Natural killer cell (primary cell): ENCODE results near the gene CACNA1B. TPM values are rescaled to one million over a fixed set of nuclear protein-coding genes. Genes with fewer than 3 reads are reported as not detected.
"Not testable (repeated sequence)": the region's sequence is repeated elsewhere in the genome, so short reads cannot be mapped to it uniquely, and the experiment has no call there.

Experiments
- ATAC-seq, 3 donors: fragments of 150-1000 bp in 2 of 3; fragments of 200-7000 bp in 1 of 3; cut with Tn5 transposase; 1 replicate in 1 of 3; 2 replicates in 2 of 3; pipeline ENCODE4 v1.10.0; 2021; ENCODE audit warnings: mild to moderate bottlenecking in 2 of 3, moderate library complexity in 2 of 3
- DNase-seq, 2 donors: peaks; one replicate each; pipeline versions ENCODE4 v3.0.0 to v3.0.0-alpha.2; 2013 to 2021; ENCODE audit warnings: mixed read lengths in 1 of 2
- H3K27ac ChIP-seq: one replicate; pipeline ENCODE4 v1.5.1; 2013; ENCODE audit warnings: mild to moderate bottlenecking, low read length
- H3K27me3 ChIP-seq: one replicate; pipeline ENCODE4 v1.6.1; 2013; ENCODE audit warnings: low read length; ENCODE audit not compliant: control insufficient read depth, insufficient read depth
- H3K36me3 ChIP-seq: one replicate; pipeline ENCODE4 v1.6.1; 2013; ENCODE audit warnings: low read length; ENCODE audit not compliant: control insufficient read depth, insufficient read depth
- H3K4me1 ChIP-seq: one replicate; pipeline ENCODE4 v1.6.1; 2013; ENCODE audit warnings: low read length; ENCODE audit not compliant: control insufficient read depth, insufficient read depth
- H3K4me3 ChIP-seq: one replicate; pipeline ENCODE4 v1.5.1; 2013; ENCODE audit warnings: low read length
- H3K9me3 ChIP-seq: one replicate; pipeline ENCODE4 v1.6.1; 2013; ENCODE audit warnings: low read length; ENCODE audit not compliant: control insufficient read depth, insufficient read depth
- H3K27ac Mint-ChIP-seq, 2 donors: one replicate each; pipeline ENCODE4 v1.8.0; 2022; ENCODE audit warnings: mild to moderate bottlenecking in 2 of 2, mixed read lengths in 2 of 2, moderate library complexity in 1 of 2
- H3K27me3 Mint-ChIP-seq, 2 donors: one replicate each; pipeline ENCODE4 v1.8.0; 2022; ENCODE audit warnings: low read depth in 2 of 2, mixed read lengths in 2 of 2
- H3K36me3 Mint-ChIP-seq: one replicate; pipeline ENCODE4 v1.8.0; 2022; ENCODE audit warnings: mixed read lengths
- H3K4me1 Mint-ChIP-seq, 2 donors: one replicate each; pipeline ENCODE4 v1.8.0; 2022; ENCODE audit warnings: mixed read lengths in 2 of 2
- H3K4me3 Mint-ChIP-seq: one replicate; pipeline ENCODE4 v1.8.0; 2022; ENCODE audit warnings: mild to moderate bottlenecking, moderate library complexity, mixed read lengths
- H3K9me3 Mint-ChIP-seq, 2 donors: one replicate each; pipeline ENCODE4 v1.8.0; 2022; ENCODE audit warnings: mixed read lengths in 2 of 2
- CTCF ChIP-seq: fragments of 200-600 bp; IDR thresholded peaks from one replicate; pipeline ENCODE4 v1.8.0; 2022; ENCODE audit warnings: antibody characterized with exemption
- WGBS: methylation state at CpG from one replicate; pipeline ENCODE4 v1.1.7; 2013; ENCODE audit warnings: missing lambda C conversion rate; ENCODE audit not compliant: insufficient coverage; 5-methylcytosine and 5-hydroxymethylcytosine counted together
- intact Hi-C: fragments of 100-400 bp; cut with micrococcal nuclease; formaldehyde crosslinking; loops from one replicate; pipeline ENCODE4 v1.14.2; 2022
- total RNA-seq, 4 donors: library from RNA; stranded (reverse); fragments of 120-200 nt in 1 of 4; gene quantifications; one replicate each; pipeline versions ENCODE4 v1.2.3 to v1.2.4, GENCODE V29; 2013 to 2022

Gene CACNA1B
- total RNA-seq, 3 donors from 2014 or later (not counting 1 experiment from before 2014, with no cell fraction given) = 0.07 TPM; not detected in 2

- H3K27me3 Mint-ChIP-seq, ATAC-seq, H3K36me3 ChIP-seq, H3K4me3 ChIP-seq, H3K36me3 Mint-ChIP-seq, H3K4me3 Mint-ChIP-seq, H3K27ac ChIP-seq, H3K27me3 ChIP-seq, H3K4me1 ChIP-seq, H3K9me3 Mint-ChIP-seq, H3K4me1 Mint-ChIP-seq, H3K27ac Mint-ChIP-seq, intact Hi-C loops, H3K9me3 ChIP-seq, DNase-seq: not testable (repeated sequence)
- TF ChIP-seq CTCF = peak; percentile 11
- WGBS = 71% methylated on average over 12 of the region's 42 CpGs
Observed at GRCh38 chr9:138126090-138126857, 248.7 kb downstream of the CACNA1B start.

GRCh38 chr9:138126858-138127584 is 249.4 kb downstream of the CACNA1B start:
- H3K27ac ChIP-seq, H3K9me3 Mint-ChIP-seq, H3K27ac Mint-ChIP-seq, DNase-seq, H3K4me3 Mint-ChIP-seq, H3K36me3 ChIP-seq, H3K4me1 ChIP-seq, intact Hi-C loops, H3K9me3 ChIP-seq, H3K36me3 Mint-ChIP-seq, H3K4me1 Mint-ChIP-seq, H3K27me3 ChIP-seq, H3K27me3 Mint-ChIP-seq, H3K4me3 ChIP-seq: not testable (repeated sequence)
- ATAC-seq = peak; percentile 26 to 50 (median 27)
- 74% methylated on average over 3 of the region's 43 CpGs for WGBS

GRCh38 chr9:138128027-138128426 is 250.4 kb downstream of the CACNA1B start:
- H3K9me3 ChIP-seq, H3K27ac Mint-ChIP-seq, H3K36me3 ChIP-seq, H3K4me3 Mint-ChIP-seq, H3K4me1 Mint-ChIP-seq, H3K27me3 ChIP-seq, H3K27ac ChIP-seq, H3K4me3 ChIP-seq, H3K9me3 Mint-ChIP-seq, H3K27me3 Mint-ChIP-seq, H3K4me1 ChIP-seq, H3K36me3 Mint-ChIP-seq, DNase-seq, intact Hi-C loops: not testable (repeated sequence)
- 85% methylated on average over 8 of the region's 12 CpGs for WGBS
- peak in 1 of 3 donors; percentile 20 for ATAC-seq

- H3K27ac ChIP-seq, H3K27me3 ChIP-seq, H3K4me3 Mint-ChIP-seq, H3K27me3 Mint-ChIP-seq, H3K4me3 ChIP-seq, H3K9me3 ChIP-seq, H3K36me3 ChIP-seq, H3K4me1 ChIP-seq, H3K9me3 Mint-ChIP-seq, intact Hi-C loops, H3K36me3 Mint-ChIP-seq, H3K4me1 Mint-ChIP-seq, DNase-seq: not testable (repeated sequence)
- ATAC-seq = peak; percentile 32 to 51 (median 42)
- H3K27ac Mint-ChIP-seq = peak overlapping the region; percentile 9 to 22
- 91% methylated on average over 2 of the region's 4 CpGs for WGBS
Observed at GRCh38 chr9:138129318-138129717, 251.7 kb downstream of the CACNA1B start.

GRCh38 chr9:138132946-138133705 is 255.5 kb downstream of the CACNA1B start:
- H3K4me3 ChIP-seq, H3K4me1 Mint-ChIP-seq, DNase-seq, H3K27me3 ChIP-seq, intact Hi-C loops, H3K36me3 Mint-ChIP-seq, H3K4me1 ChIP-seq, H3K9me3 Mint-ChIP-seq, H3K9me3 ChIP-seq, H3K27ac Mint-ChIP-seq, H3K27me3 Mint-ChIP-seq, H3K27ac ChIP-seq, ATAC-seq, H3K4me3 Mint-ChIP-seq, H3K36me3 ChIP-seq: not testable (repeated sequence)
- 91% methylated on average over 13 of the region's 15 CpGs for WGBS

- H3K27me3 Mint-ChIP-seq, H3K36me3 ChIP-seq, H3K4me3 ChIP-seq, H3K27ac Mint-ChIP-seq, H3K36me3 Mint-ChIP-seq, H3K27me3 ChIP-seq, H3K4me1 ChIP-seq, H3K9me3 Mint-ChIP-seq, H3K9me3 ChIP-seq, H3K27ac ChIP-seq, H3K4me3 Mint-ChIP-seq, intact Hi-C loops, H3K4me1 Mint-ChIP-seq, ATAC-seq: not testable (repeated sequence)
- 66% methylated on average over 4 of the region's 4 CpGs for WGBS
- peak in 1 of 2 donors; percentile 7 for DNase-seq
Observed at GRCh38 chr9:138134581-138134980, 257.0 kb downstream of the CACNA1B start.

GRCh38 chr9:138139096-138139495 is 261.5 kb downstream of the CACNA1B start:
- H3K36me3 Mint-ChIP-seq, H3K36me3 ChIP-seq, H3K27ac ChIP-seq, H3K27me3 ChIP-seq, intact Hi-C loops, H3K27ac Mint-ChIP-seq, H3K4me1 Mint-ChIP-seq, H3K4me3 ChIP-seq, H3K9me3 Mint-ChIP-seq, H3K4me1 ChIP-seq, H3K27me3 Mint-ChIP-seq, H3K4me3 Mint-ChIP-seq, DNase-seq, ATAC-seq, H3K9me3 ChIP-seq: not testable (repeated sequence)
- WGBS = 98% methylated on average over 14 of the region's 14 CpGs
